Left lung (tissue), 10 donors: ENCODE results near the gene CEACAM20. TPM values are rescaled to one million over a fixed set of nuclear protein-coding genes. Genes with fewer than 3 reads are reported as not detected.
"Not testable (repeated sequence)": the region's sequence is repeated elsewhere in the genome, so short reads cannot be mapped to it uniquely, and the experiment has no call there.

Experiments used
- ATAC-seq: fragments of 200-7000 bp; cut with Tn5 transposase; one replicate; pipeline ENCODE4 v1.9.1; 2020; ENCODE audit warnings: moderate library complexity
- DNase-seq, 4 donors: peaks; one replicate each; pipeline ENCODE4 v3.0.0-alpha.2; 2013 to 2020
- H3K27ac ChIP-seq, 2 donors: fragments of 200-600 bp; sonication (generic) in 1 of 2; one replicate each; pipeline versions ENCODE4 v1.5.0 to v1.8.0; 2020 to 2021
- H3K27me3 ChIP-seq, 2 donors: fragments of 200-600 bp; sonication (generic) in 1 of 2; one replicate each; pipeline versions ENCODE4 v1.5.0 to v1.8.0; 2020 to 2021
- H3K36me3 ChIP-seq, 2 donors: fragments of 200-600 bp; sonication (generic) in 1 of 2; one replicate each; pipeline versions ENCODE4 v1.5.0 to v1.8.0; 2020 to 2021
- H3K4me1 ChIP-seq, 2 donors: fragments of 200-600 bp; one replicate each; pipeline ENCODE4 v1.8.0; 2021
- H3K4me3 ChIP-seq, 2 donors: fragments of 200-600 bp; sonication (generic) in 1 of 2; one replicate each; pipeline versions ENCODE4 v1.5.0 to v1.8.0; 2020 to 2021; ENCODE audit warnings: mild to moderate bottlenecking in 1 of 2
- H3K9me3 ChIP-seq, 2 donors: fragments of 200-600 bp; sonication (generic) in 1 of 2; one replicate each; pipeline versions ENCODE4 v1.5.0 to v1.8.0; 2020 to 2021
- CTCF ChIP-seq, 2 donors: fragments of 200-600 bp; sonication (generic) in 1 of 2; IDR thresholded peaks; one replicate each; pipeline versions ENCODE4 v1.5.0 to v1.8.0; 2021; ENCODE audit warnings: antibody characterized with exemption in 2 of 2
- intact Hi-C, 2 donors: fragments of 100-400 bp; cut with DNase I; formaldehyde crosslinking; loops; one replicate each; pipeline versions ENCODE4 v1.11.2 to v1.14.2; 2022
- polyA plus RNA-seq, 6 donors: library from polyadenylated mRNA; unstranded; fragments of 120-200 nt; gene quantifications; one replicate each; pipeline ENCODE4 v1.2.1, GENCODE V29; 2013; ENCODE audit not compliant: insufficient read length in 6 of 6
- total RNA-seq, 2 donors: library from RNA; stranded (reverse); fragmentation: NEBNext Ultra II Directional; extraction: Animal tissue kit (Norgen Biotek cat#: 25700); gene quantifications; one replicate each; pipeline ENCODE4 v1.2.1, GENCODE V29; 2021
- donor health status: DM: no; HTN: yes; CAD: no.
- donor health status: DM: no; HTN: no; CAD: no.

Gene CEACAM20
- total and polyA plus RNA-seq, 8 donors: not detected

GRCh38 chr19:44557933-44558332 lies 28.5 kb upstream of the CEACAM20 start:
- H3K4me1 ChIP-seq: no peaks in the 10 kb centered on the region
- DNase-seq: no peak
- no peak for ATAC-seq
- H3K27ac ChIP-seq: no peak overlapping the region
- H3K4me3 ChIP-seq: no peak overlapping the region
- no peaks in the 10 kb centered on the region for H3K27me3 ChIP-seq
- H3K9me3 ChIP-seq: no peaks in the 10 kb centered on the region
- H3K36me3 ChIP-seq: no peaks in the 10 kb centered on the region
- no peak for TF ChIP-seq CTCF (IDR thresholded peaks at IDR 0.05)
- intact Hi-C loops: no loop called here

- Histone ChIP-seq H3K36me3 (no peaks in the 10 kb centered on the region), H3K9me3 (no peaks in the 10 kb centered on the region), H3K4me1 (no peaks in the 10 kb centered on the region), H3K27ac (no peak overlapping the region), H3K27me3 (no peaks in the 10 kb centered on the region), H3K4me3 (no peak overlapping the region)
- ATAC-seq (no peak), DNase-seq (no peak)
- no peak for TF ChIP-seq CTCF (IDR thresholded peaks at IDR 0.05)
- intact Hi-C loops: no loop called here
Measured at GRCh38 chr19:44554641-44555246, 25.3 kb upstream of the CEACAM20 start.

- TF ChIP-seq CTCF (IDR thresholded peaks at IDR 0.05): no peak
- no peak overlapping the region for H3K4me3 ChIP-seq
- H3K4me1 ChIP-seq: no peaks in the 10 kb centered on the region
- ATAC-seq (no peak), DNase-seq (no peak)
- H3K36me3 ChIP-seq: no peaks in the 10 kb centered on the region
- peaks cover 0 to 1% of the 10 kb centered on the region in 2 donors for H3K27me3 ChIP-seq
- H3K9me3 ChIP-seq: no peaks in the 10 kb centered on the region
- H3K27ac ChIP-seq: no peak overlapping the region
- intact Hi-C loops: no loop called here
Measured at GRCh38 chr19:44553478-44554171, 24.1 kb upstream of the CEACAM20 start.

GRCh38 chr19:44552324-44552723 lies 22.8 kb upstream of the CEACAM20 start:
- Histone ChIP-seq H3K4me3 (no peak overlapping the region), H3K9me3 (no peaks in the 10 kb centered on the region), H3K36me3 (no peaks in the 10 kb centered on the region), H3K27me3 (peaks cover 0 to 7% of the 10 kb centered on the region in 2 donors), H3K4me1 (no peaks in the 10 kb centered on the region), H3K27ac (no peak overlapping the region)
- intact Hi-C loops: no loop called here
- ATAC-seq (peak; percentile 57), DNase-seq (peak in 1 of 4 donors; percentile 4)
- peak in 1 of 2 donors; percentile 57 for TF ChIP-seq CTCF (IDR thresholded peaks at IDR 0.05)

GRCh38 chr19:44551850-44552249 lies 22.4 kb upstream of the CEACAM20 start:
- no peak for TF ChIP-seq CTCF (IDR thresholded peaks at IDR 0.05)
- H3K4me1 ChIP-seq: no peaks in the 10 kb centered on the region
- ATAC-seq (no peak), DNase-seq (no peak)
- no peaks in the 10 kb centered on the region for H3K9me3 ChIP-seq
- H3K4me3 ChIP-seq: no peak overlapping the region
- H3K27ac ChIP-seq: no peak overlapping the region
- peaks cover 0 to 7% of the 10 kb centered on the region in 2 donors for H3K27me3 ChIP-seq
- no peaks in the 10 kb centered on the region for H3K36me3 ChIP-seq
- intact Hi-C loops: no loop called here

GRCh38 chr19:44550976-44551375 lies 21.5 kb upstream of the CEACAM20 start:
- DNase-seq, H3K4me1 ChIP-seq, H3K27ac ChIP-seq, H3K27me3 ChIP-seq, H3K9me3 ChIP-seq, ATAC-seq, intact Hi-C loops, H3K4me3 ChIP-seq, H3K36me3 ChIP-seq: not testable (repeated sequence)
